Fibroblast of the aortic adventitia (primary cell): ENCODE data around the gene ZFP36L2. TPM values are rescaled to one million over a fixed set of nuclear protein-coding genes. Genes with fewer than 3 reads are reported as not detected.

Experiments
- DNase-seq: peaks from one replicate; pipeline ENCODE4 v3.0.0-alpha.2; 2010; ENCODE audit warnings: low read depth
- H3K4me3 ChIP-seq: 2 replicates; pipeline ENCODE4 v1.5.1; 2011; ENCODE audit warnings: low read depth, mild to moderate bottlenecking, control low read depth, low read length, moderate library complexity
- CTCF ChIP-seq: IDR thresholded peaks from 2 replicates; pipeline ENCODE4 v1.5.1; 2011; ENCODE audit warnings: mild to moderate bottlenecking, low read length, control low read depth, inconsistent platforms; ENCODE audit not compliant: insufficient read depth
- total RNA-seq: library from RNA; depleted of rRNA; stranded (reverse); fragments of >200 nt; gene quantifications from 2 replicates; pipeline ENCODE4 v1.2.3, GENCODE V29; 2012; ENCODE audit warnings: low replicate concordance

Gene ZFP36L2
- total RNA-seq, 1 donor = 34.3 TPM

- peak overlapping the region; percentile 76 for H3K4me3 ChIP-seq
- DNase-seq = peak; percentile 97
- TF ChIP-seq CTCF = no peak
Observed at GRCh38 chr2:43221124-43221762, 5.2 kb downstream of the ZFP36L2 start.

- no peak for TF ChIP-seq CTCF
- no peak for DNase-seq
- H3K4me3 ChIP-seq = peak overlapping the region; percentile 76
Observed at GRCh38 chr2:43220760-43221123, 5.7 kb downstream of the ZFP36L2 start.

GRCh38 chr2:43220229-43220751 lies 6.1 kb downstream of the ZFP36L2 start:
- peak; percentile 73 for DNase-seq
- no peak for TF ChIP-seq CTCF
- peak overlapping the region; percentile 59 for H3K4me3 ChIP-seq

GRCh38 chr2:43219383-43220228 lies 6.8 kb downstream of the ZFP36L2 start:
- peak; percentile 81 for DNase-seq
- TF ChIP-seq CTCF = no peak
- peak overlapping the region; percentile 59 for H3K4me3 ChIP-seq

GRCh38 chr2:43218702-43219382 lies 7.6 kb downstream of the ZFP36L2 start:
- DNase-seq = peak; percentile 36
- no peak for TF ChIP-seq CTCF
- H3K4me3 ChIP-seq = peak overlapping the region; percentile 59

GRCh38 chr2:43218155-43218701 lies 8.2 kb downstream of the ZFP36L2 start:
- peak; percentile 26 for TF ChIP-seq CTCF
- H3K4me3 ChIP-seq = no peak overlapping the region
- peak; percentile 53 for DNase-seq
